ENCODE data around the gene SARM1.
"Not testable (repeated sequence)": the region's sequence is repeated elsewhere in the genome, so short reads cannot be mapped to it uniquely, and the experiment has no call there.

SARM1 gene

GRCh38 chr17:28335959-28336871 lies 35.3 kb upstream of the SARM1 start:
- Mint-ChIP-seq H3K9me3 (ENCODE audit: low read depth) (no peaks in the 10 kb centered on the region), H3K4me1 (ENCODE audit: low read depth) (peaks cover 54% of the 10 kb centered on the region), H3K36me3 (peaks cover 2% of the 10 kb centered on the region)

DNA sequence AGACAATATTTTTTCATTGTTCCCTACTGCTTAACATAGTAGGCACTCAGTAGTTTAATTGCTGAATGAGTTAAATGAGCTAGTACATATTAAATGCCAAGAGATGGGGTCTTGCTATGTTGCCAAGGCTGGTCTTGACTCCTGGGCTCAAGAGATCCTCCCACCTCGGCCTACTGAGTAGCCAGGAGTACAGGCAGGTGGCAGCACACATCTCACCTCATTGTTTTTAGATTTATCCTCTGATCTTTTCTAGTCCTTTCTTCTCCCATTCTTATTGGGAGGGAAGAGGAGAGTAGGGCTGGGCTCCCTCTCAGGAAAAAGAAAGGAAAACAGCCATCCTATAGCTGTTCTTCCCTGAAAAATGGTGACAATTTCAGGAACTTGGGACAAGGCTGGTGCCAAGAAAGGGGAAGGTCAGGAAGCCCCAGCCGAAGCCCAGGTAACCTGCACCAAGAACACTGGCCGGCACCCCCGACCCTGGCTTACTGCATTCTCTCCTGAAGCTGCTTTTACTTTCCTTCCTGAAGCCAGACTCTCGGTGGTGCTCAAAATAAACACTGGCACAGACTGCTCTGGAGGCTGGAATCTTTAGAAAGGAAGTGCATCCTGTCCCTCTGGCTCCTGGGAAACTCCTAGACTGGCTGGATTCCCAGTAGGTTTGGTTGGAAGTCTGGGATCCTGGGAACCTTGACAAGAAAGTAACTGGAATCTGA lies 33.3 kb upstream of the SARM1 start:
- Mint-ChIP-seq H3K27ac (no peak overlapping the region), H3K36me3 (peaks cover 2% of the 10 kb centered on the region), H3K9me3 (ENCODE audit: low read depth) (no peaks in the 10 kb centered on the region), H3K4me1 (ENCODE audit: low read depth) (peaks cover 48% of the 10 kb centered on the region), H3K27me3 (no peaks in the 10 kb centered on the region), H3K4me3 (no peak overlapping the region)

More at GRCh38 chr17:28335959-28336871, 35.3 kb upstream of the SARM1 start:
- Mint-ChIP-seq H3K4me3 (peak overlapping the region; percentile 96), H3K27ac (peak overlapping the region; percentile 76), H3K27me3 (no peaks in the 10 kb centered on the region)

DNA sequence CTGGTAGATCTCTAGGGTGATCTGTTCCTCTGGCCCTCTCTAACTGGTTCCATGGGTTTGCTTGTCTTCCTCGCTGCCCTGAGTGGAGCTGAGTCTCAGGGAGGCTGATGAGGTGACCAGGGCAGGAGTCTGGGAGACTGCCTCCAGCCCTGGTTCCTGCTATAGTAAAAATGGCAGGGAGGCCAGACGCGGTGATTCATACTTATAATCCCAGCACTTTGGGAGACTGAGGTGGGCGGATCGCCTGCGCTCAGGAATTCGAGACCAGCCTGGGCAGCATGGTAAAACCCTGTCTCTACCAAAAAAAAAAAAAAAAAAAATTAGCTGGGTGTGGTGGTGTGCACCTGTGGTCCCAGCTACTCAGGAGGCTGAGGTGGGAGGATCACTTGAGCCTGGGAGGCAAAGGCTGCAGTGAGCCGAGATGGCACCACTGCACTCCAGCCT lies 32.7 kb upstream of the SARM1 start:
- H3K27ac Mint-ChIP-seq; H3K4me3 Mint-ChIP-seq; H3K36me3 Mint-ChIP-seq; H3K9me3 Mint-ChIP-seq (ENCODE audit: low read depth); H3K27me3 Mint-ChIP-seq: not testable (repeated sequence)
- peaks cover 45% of the 10 kb centered on the region for H3K4me1 Mint-ChIP-seq (ENCODE audit: low read depth)

- H3K27ac Mint-ChIP-seq = no peak overlapping the region
- H3K36me3 Mint-ChIP-seq = peaks cover 2% of the 10 kb centered on the region
- H3K27me3 Mint-ChIP-seq = no peaks in the 10 kb centered on the region
- peaks cover 39% of the 10 kb centered on the region for H3K4me1 Mint-ChIP-seq (ENCODE audit: low read depth)
- no peak overlapping the region for H3K4me3 Mint-ChIP-seq
- H3K9me3 Mint-ChIP-seq (ENCODE audit: low read depth) = no peaks in the 10 kb centered on the region
These were observed 32.1 kb upstream of the SARM1 start for GRCh38 chr17:28339431-28339830.

GRCh38 chr17:28340374-28340773 lies 31.1 kb upstream of the SARM1 start:
- H3K36me3 Mint-ChIP-seq = peaks cover 2% of the 10 kb centered on the region
- H3K4me3 Mint-ChIP-seq = no peak overlapping the region
- H3K4me1 Mint-ChIP-seq (ENCODE audit: low read depth) = peaks cover 33% of the 10 kb centered on the region
- no peak overlapping the region for H3K27ac Mint-ChIP-seq
- no peaks in the 10 kb centered on the region for H3K27me3 Mint-ChIP-seq
- H3K9me3 Mint-ChIP-seq (ENCODE audit: low read depth) = no peaks in the 10 kb centered on the region

DNA sequence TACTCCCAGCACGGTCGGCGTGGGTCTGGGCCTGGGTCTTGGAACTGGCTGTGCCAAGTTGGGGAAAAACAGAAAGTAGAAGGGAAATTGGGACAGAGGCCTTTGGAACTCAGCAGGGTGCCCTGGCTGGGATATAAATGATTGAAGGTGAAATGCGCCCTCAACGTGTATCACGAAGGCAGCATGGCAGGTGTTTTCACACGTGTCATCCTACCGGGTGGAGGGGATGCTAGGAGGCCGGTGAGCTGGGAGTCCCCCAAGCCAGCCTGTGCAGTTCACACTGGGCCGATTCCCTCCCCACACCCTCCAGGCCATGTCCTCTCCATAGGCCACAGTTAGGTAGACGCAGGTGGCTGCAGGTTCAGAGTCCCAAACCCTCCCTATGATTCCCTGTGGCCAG lies 30.0 kb upstream of the SARM1 start:
- Mint-ChIP-seq H3K4me3 (no peak overlapping the region), H3K27me3 (no peaks in the 10 kb centered on the region), H3K36me3 (peaks cover 2% of the 10 kb centered on the region), H3K9me3 (ENCODE audit: low read depth) (no peaks in the 10 kb centered on the region), H3K4me1 (ENCODE audit: low read depth) (peaks cover 27% of the 10 kb centered on the region), H3K27ac (no peak overlapping the region)

- Mint-ChIP-seq H3K27me3 (no peaks in the 10 kb centered on the region), H3K4me1 (ENCODE audit: low read depth) (peaks cover 19% of the 10 kb centered on the region), H3K4me3 (no peak overlapping the region), H3K36me3 (no peaks in the 10 kb centered on the region), H3K27ac (no peak overlapping the region), H3K9me3 (ENCODE audit: low read depth) (no peaks in the 10 kb centered on the region)
These were observed 29.2 kb upstream of the SARM1 start for GRCh38 chr17:28342313-28342712.

DNA sequence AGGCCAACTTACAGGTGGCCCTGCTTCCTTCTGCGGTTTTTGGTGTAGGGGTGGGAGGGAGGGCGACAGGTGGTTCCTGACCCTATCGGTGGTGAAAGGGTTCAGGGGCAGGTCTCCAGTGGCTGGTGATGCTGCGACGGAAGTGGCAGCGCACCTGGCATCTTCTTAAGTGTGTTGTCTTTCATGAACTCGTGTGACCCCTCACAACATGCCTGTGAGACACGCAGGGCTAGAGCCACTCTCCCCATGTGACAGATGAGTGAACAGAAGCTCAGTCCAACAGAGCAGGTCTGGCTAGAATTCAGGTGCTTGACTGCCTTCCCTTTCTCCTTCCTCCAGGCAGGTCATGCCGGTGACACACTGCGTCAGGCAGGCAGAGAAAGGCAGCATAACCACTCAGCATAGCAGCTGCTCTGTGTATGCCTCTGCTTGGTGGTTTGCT lies 28.0 kb upstream of the SARM1 start:
- no peaks in the 10 kb centered on the region for H3K27me3 Mint-ChIP-seq
- no peak overlapping the region for H3K4me3 Mint-ChIP-seq
- peaks cover 10% of the 10 kb centered on the region for H3K4me1 Mint-ChIP-seq (ENCODE audit: low read depth)
- H3K27ac Mint-ChIP-seq = peak overlapping the region; percentile 34
- no peaks in the 10 kb centered on the region for H3K9me3 Mint-ChIP-seq (ENCODE audit: low read depth)
- H3K36me3 Mint-ChIP-seq = no peaks in the 10 kb centered on the region

DNA sequence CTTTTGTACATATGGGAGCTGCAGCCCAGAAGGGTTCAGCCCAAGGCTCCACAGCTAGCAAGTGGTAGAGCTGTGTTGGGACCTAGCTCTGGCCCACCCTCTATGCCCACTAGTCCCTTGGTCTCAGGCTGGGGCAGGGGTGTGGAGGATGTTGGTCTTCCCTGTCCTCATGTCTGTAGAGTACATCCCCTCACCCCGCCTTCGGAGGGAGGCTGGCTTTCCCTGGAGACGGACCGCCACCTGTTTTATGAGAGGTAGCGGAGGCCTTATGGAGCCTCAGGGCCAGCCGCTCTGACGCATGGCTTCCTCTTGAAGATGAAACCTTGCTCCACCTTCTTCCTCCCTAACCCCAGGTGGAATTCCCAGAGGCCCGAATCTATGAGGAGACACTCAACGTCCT lies 27.5 kb upstream of the SARM1 start:
- peaks cover 8% of the 10 kb centered on the region for H3K4me1 Mint-ChIP-seq (ENCODE audit: low read depth)
- no peaks in the 10 kb centered on the region for H3K27me3 Mint-ChIP-seq
- no peaks in the 10 kb centered on the region for H3K9me3 Mint-ChIP-seq (ENCODE audit: low read depth)
- no peaks in the 10 kb centered on the region for H3K36me3 Mint-ChIP-seq
- peak overlapping the region; percentile 72 for H3K27ac Mint-ChIP-seq
- H3K4me3 Mint-ChIP-seq = no peak overlapping the region

DNA sequence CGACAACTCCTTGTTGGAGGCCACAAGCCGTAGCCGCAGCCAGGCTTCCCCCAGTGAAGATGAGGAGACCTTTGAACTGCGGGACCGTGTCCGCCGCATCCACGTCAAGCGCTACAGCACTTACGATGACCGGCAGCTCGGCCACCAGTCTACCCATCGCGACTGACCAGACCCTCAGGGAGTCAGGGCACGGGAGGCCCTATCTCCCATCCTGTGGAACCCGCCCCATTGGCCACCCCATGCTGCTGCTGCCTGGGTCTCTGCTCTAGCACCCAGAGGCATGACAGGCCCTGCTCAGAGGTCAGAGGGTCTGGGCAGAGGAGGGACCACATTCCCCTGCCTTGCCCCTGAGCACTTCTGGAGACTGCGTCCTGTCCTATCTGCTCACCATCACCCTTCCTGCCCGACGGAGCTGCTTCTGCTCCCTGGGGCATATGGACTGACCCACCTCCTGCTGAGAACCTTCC lies 27.0 kb upstream of the SARM1 start:
- Mint-ChIP-seq H3K36me3 (no peaks in the 10 kb centered on the region), H3K4me3 (no peak overlapping the region), H3K9me3 (ENCODE audit: low read depth) (no peaks in the 10 kb centered on the region), H3K27ac (peak overlapping the region; percentile 72), H3K4me1 (ENCODE audit: low read depth) (peaks cover 5% of the 10 kb centered on the region), H3K27me3 (no peaks in the 10 kb centered on the region)

DNA sequence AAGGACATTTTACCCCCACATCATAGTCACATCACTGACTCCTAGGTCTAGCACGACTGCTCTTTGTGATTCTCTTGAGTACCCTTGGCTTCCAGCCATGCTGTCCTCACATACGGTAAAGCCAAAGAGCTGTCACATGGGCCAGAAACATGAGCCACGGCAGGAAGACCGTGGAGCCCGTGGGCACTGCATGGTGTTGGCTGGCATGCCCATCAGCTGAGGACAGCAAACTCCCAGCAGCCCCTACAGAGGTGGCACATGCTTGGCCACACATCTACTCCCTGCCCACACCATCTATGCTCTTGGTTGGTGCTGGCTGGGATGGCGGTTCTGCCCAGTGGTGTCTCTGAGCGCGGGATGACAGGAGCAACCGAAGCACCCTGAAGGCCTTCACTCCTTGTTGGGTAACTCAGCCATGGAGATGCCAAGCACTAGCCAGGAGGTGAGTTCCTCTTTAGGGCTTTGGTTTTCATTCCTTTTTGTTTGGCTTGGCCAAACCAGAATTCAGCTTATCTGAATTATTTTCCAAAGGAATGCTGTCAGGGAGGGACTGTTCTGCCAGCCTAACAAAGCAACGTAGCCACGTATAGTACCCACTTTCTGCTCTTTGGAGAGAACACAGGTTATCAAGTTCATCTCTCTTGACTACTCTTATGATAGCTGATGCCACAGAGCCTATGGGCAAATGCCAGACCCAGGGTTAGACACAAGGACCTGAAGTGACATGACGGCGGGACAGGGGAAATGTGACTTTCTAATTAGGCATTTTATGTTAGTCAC lies 25.9 kb upstream of the SARM1 start:
- Mint-ChIP-seq H3K9me3 (ENCODE audit: low read depth) (no peaks in the 10 kb centered on the region), H3K4me3 (no peak overlapping the region), H3K27ac (no peak overlapping the region), H3K27me3 (no peaks in the 10 kb centered on the region), H3K4me1 (ENCODE audit: low read depth) (peaks cover 4% of the 10 kb centered on the region), H3K36me3 (no peaks in the 10 kb centered on the region)

DNA sequence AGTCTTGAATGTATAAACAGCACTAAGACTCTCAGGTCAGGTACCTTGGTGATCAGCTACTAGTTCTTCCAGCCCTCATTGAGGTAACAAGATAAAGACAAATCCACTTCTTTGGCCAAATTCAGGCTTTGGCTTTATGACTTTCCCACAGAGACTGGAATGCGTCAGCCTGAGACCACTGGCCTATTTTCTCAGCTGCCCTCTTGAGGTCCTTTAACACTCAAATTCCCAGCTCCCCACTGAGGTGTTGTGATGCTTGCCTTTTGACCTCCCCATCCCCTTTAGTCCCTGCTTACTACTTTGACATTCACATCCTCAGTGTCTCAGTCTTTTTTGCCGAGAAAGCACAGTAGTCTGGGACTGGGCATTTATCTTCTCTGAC lies 25.3 kb upstream of the SARM1 start:
- no peaks in the 10 kb centered on the region for H3K36me3 Mint-ChIP-seq
- H3K4me1 Mint-ChIP-seq (ENCODE audit: low read depth) = peaks cover 4% of the 10 kb centered on the region

DNA sequence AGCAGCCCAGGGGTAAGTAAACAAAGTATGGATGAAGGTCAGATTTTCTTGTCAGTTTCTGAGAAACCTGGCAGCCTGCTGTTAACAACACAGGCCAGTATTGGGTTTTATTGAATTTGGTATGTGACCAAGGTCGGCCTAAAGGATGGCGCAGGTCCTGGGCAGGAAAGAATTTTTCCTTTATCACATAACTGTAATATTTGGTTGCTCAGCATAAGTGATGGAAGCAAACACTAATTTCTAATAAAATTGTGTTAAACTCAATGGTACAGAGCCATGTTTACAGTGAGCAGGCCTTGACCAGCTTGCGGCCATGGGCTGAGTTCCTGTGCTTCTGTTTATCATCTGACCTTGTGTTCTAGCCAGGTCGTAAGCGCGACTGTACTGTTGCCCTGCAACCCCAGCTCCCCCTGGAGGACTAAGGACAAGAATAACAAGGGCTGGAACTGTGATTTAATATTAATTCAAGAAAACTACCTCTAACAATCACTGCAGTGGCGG lies 24.7 kb upstream of the SARM1 start:
- Mint-ChIP-seq H3K4me1 (ENCODE audit: low read depth) (peaks cover 4% of the 10 kb centered on the region), H3K27ac (no peak overlapping the region), H3K36me3 (no peaks in the 10 kb centered on the region), H3K4me3 (no peak overlapping the region), H3K9me3 (ENCODE audit: low read depth) (no peaks in the 10 kb centered on the region), H3K27me3 (no peaks in the 10 kb centered on the region)

More for the DNA sequence above, 25.3 kb upstream of the SARM1 start:
- no peak overlapping the region for H3K27ac Mint-ChIP-seq
- H3K4me3 Mint-ChIP-seq = no peak overlapping the region
- H3K27me3 Mint-ChIP-seq = no peaks in the 10 kb centered on the region
- H3K9me3 Mint-ChIP-seq (ENCODE audit: low read depth) = no peaks in the 10 kb centered on the region

DNA sequence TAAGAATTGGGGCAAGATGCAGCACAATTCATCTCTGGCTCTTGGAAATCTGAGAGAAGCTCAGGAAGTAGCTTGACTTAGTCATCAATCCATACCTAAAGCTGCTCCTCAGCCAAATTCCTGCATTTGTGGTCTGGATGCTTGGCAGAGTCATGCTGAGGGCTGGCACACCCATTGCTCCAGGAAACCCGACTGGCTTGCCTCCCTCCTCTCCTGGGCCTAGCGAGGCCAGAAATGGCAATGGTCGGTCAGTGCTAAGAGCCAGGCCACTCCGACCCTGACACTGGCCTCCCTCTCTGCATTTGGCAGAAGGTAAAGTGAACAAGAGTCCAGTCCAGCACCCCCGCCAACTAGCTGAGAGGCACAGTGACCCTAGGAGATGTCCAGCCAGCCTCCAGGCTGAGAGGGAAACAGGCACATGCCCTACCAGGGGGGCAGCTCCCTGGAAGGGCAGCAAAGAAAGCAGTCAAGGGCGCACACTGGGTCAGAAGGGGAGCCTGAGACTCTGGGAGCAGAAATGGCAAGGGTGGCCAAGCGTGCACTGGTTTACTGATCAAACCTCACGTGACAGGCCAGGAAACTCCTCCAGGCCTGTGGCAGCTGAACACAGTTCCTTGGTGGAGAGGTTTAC lies 24.1 kb upstream of the SARM1 start:
- H3K36me3 Mint-ChIP-seq = no peaks in the 10 kb centered on the region
- no peaks in the 10 kb centered on the region for H3K9me3 Mint-ChIP-seq (ENCODE audit: low read depth)
- H3K27me3 Mint-ChIP-seq = no peaks in the 10 kb centered on the region
- H3K4me1 Mint-ChIP-seq (ENCODE audit: low read depth) = peaks cover 4% of the 10 kb centered on the region
- no peak overlapping the region for H3K4me3 Mint-ChIP-seq
- H3K27ac Mint-ChIP-seq = no peak overlapping the region

All from activated naive CD8-positive, alpha-beta T cell (primary cell).